ENCODE results near the gene RUNX2. TPM values are rescaled to one million over a fixed set of nuclear protein-coding genes. Genes with fewer than 3 reads are reported as not detected.

RUNX2 gene
- total and polyA plus RNA-seq, 8 donors = 0.09 to 3.8 (median 0.35) TPM

DNA sequence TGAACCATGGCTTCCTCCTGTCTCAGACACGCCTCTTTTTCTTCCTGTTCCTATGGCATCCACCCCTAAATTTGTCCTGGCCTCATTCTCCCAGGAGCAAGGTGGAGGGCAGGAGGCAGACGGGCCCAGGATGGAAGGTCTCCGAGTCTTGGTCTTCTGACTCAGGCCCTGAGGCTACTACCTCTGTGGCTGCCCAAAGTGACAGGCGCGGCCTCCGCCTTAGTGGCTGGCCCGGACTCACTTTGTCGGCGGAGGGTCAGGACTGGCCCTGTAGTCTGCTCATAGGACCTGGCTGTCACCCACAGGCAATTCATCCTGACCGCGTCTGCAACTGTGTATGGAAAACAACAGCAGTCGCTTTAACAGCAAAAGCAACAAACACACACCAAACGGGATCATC lies 312.7 kb downstream of the RUNX2 start:
- DNase-seq (no peak), FAIRE-seq (no peak), ATAC-seq (no peak)
- Histone ChIP-seq H3K4me3 (no peak overlapping the region), H3K27me3 (no peaks in the 10 kb centered on the region), H3K9me3 (no peaks in the 10 kb centered on the region), H3K36me3 (no peaks in the 10 kb centered on the region), H3K27ac (no peak overlapping the region), H3K4me1 (no peaks in the 10 kb centered on the region)
- WGBS, 2 donors = 85 to 89% methylated on average over 13 of the region's 13 CpGs
- TF ChIP-seq, protein P1, sequence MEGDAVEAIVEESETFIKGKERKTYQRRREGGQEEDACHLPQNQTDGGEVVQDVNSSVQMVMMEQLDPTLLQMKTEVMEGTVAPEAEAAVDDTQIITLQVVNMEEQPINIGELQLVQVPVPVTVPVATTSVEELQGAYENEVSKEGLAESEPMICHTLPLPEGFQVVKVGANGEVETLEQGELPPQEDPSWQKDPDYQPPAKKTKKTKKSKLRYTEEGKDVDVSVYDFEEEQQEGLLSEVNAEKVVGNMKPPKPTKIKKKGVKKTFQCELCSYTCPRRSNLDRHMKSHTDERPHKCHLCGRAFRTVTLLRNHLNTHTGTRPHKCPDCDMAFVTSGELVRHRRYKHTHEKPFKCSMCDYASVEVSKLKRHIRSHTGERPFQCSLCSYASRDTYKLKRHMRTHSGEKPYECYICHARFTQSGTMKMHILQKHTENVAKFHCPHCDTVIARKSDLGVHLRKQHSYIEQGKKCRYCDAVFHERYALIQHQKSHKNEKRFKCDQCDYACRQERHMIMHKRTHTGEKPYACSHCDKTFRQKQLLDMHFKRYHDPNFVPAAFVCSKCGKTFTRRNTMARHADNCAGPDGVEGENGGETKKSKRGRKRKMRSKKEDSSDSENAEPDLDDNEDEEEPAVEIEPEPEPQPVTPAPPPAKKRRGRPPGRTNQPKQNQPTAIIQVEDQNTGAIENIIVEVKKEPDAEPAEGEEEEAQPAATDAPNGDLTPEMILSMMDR (IDR thresholded peaks at IDR 0.05) = no peak
- intact Hi-C loops (cut with DNase I) = no loop called here

DNA sequence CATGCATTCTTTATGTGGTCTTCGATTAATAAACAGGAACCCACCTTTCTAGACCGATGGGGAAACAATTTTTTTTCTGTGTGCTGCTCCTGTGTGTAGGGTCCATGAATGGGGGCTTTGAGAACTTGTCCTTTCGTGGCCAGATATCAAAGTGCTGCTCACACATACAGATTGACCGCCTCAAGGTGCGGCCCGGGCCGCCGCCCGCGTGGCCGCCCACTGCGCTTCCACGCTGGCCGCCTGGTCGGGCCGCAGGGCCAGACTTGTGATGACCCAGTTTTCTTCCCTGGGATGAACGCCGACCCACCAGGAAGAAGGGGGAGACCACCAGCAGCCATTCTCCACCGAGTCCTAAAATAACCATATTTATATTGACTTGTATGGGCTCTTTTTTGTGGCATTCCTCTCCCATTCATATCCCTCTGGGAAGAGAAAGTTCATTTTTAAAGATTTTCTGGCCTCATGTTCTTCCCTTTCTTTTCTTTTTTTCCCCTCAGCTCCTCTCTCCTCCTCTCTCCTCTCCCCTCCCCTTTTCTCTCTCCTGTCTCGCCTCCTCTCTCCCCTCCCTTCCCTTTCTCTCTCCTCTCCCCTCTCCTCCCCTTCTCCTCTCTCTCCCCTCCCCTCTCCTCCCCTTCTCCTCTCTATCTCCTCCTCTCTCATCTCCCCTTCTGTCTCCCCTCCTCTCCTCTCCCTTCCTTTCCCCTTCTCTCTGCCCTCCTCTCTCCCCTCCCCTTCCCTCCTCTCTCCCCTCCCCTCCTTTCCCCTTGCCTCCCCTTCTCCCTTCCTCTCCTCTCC lies 314.4 kb downstream of the RUNX2 start:
- no peak overlapping the region for H3K27ac ChIP-seq
- intact Hi-C loops (cut with DNase I) = no loop called here
- H3K27me3 ChIP-seq = no peaks in the 10 kb centered on the region
- H3K9me3 ChIP-seq = no peaks in the 10 kb centered on the region
- no peak overlapping the region for H3K4me3 ChIP-seq
- WGBS, 2 donors = 85 to 90% methylated on average over 18 to 20 of the region's 20 CpGs
- ATAC-seq (no peak), DNase-seq (no peak), FAIRE-seq (no peak)
- no peaks in the 10 kb centered on the region for H3K36me3 ChIP-seq
- TF ChIP-seq, protein P1 (IDR thresholded peaks at IDR 0.05) = no peak
- H3K4me1 ChIP-seq = no peaks in the 10 kb centered on the region

DNA sequence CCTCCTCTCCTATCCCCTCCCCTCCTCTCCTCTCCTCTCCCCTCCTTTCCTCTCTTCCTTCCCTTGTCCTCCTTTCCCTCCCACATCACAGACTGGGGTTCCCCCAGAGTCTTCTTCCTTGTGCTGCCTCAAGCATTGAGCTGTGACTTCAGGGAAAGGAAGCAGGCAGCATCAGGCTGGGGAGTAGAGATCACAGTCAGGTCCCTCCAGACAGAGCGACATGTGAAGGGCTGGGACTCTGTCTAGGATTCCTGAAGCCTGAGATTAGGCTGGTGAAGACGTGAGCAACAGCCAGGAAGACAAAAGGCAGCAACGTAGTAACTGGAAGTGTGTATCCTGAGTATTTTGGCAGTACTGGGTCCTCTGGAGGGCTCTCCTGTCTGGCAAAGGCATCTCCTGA lies 315.0 kb downstream of the RUNX2 start:
- DNase-seq = no peak
- ATAC-seq = no peak
- TF ChIP-seq, protein P1 (IDR thresholded peaks at IDR 0.05) = no peak
- Histone ChIP-seq H3K27me3 (no peaks in the 10 kb centered on the region), H3K9me3 (no peaks in the 10 kb centered on the region), H3K27ac (no peak overlapping the region), H3K4me3 (no peak overlapping the region), H3K36me3 (no peaks in the 10 kb centered on the region), H3K4me1 (no peaks in the 10 kb centered on the region)
- WGBS, 2 donors = 48 to 57% methylated on average over 3 of the region's 3 CpGs
- intact Hi-C loops (cut with DNase I) = no loop called here
- FAIRE-seq = no peak

DNA sequence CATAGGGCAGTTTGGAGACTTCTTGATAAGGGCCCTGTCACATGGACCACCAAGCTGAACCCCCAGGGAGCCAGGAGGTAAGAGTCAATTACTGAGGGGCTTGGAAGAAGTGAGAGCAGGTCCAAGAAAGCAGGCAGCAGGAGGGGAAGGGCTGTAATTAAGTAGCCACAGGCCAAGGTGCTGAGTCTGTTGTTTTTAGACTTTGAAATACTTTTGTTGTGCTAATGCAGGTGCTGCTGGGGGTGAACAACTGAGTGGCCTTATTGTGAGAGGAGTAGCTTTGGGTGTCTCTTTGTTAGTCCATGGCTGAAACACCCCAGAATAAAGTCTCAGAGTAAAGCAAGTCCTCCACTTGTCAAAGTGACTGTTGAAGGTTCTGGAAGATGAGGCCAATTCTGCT lies 316.6 kb downstream of the RUNX2 start:
- Histone ChIP-seq H3K4me3 (no peak overlapping the region), H3K9me3 (no peaks in the 10 kb centered on the region), H3K27ac (no peak overlapping the region), H3K27me3 (no peaks in the 10 kb centered on the region), H3K4me1 (no peaks in the 10 kb centered on the region), H3K36me3 (no peaks in the 10 kb centered on the region)
- no peak for ATAC-seq
- DNase-seq = no peak
- TF ChIP-seq, protein P1 (IDR thresholded peaks at IDR 0.05) = no peak
- no peak for FAIRE-seq
- intact Hi-C loops (cut with DNase I) = no loop called here

DNA sequence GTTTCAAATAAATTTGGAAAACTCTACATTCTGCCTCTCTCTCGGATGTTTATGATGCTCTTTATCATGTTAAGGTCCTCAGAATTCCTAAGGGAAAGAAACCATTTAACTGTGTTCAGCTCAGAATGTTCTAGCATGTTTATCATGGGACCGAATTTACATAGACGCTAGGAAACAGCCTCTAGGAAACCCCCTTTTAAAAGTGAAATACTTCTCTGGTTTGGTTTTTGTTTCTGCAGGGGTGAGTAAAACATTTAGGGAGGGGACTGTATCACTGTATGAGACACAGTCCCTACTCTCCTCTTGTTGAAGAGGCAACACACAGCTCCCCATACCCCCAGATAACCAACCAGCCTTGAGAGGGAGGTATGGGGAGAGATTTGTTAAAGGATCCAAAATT lies 317.2 kb downstream of the RUNX2 start:
- ATAC-seq = no peak
- Histone ChIP-seq H3K4me3 (no peak overlapping the region), H3K27ac (no peak overlapping the region), H3K9me3 (no peaks in the 10 kb centered on the region), H3K36me3 (no peaks in the 10 kb centered on the region), H3K27me3 (no peaks in the 10 kb centered on the region), H3K4me1 (no peaks in the 10 kb centered on the region)
- 63 to 74% methylated on average over 3 of the region's 3 CpGs for WGBS, 2 donors
- TF ChIP-seq, protein P1 (IDR thresholded peaks at IDR 0.05) = no peak
- intact Hi-C loops (cut with DNase I) = no loop called here
- DNase-seq = no peak
- FAIRE-seq = no peak

All from pancreas (tissue), 10 donors.